HG03025 (cell line): ENCODE measurements around the gene FIBCD1.

Experiments used
- ATAC-seq: cut with Tn5 transposase; IDR thresholded peaks from one replicate; pipeline ENCODE4 v1.9.1; 2021; ENCODE audit warnings: mild to moderate bottlenecking, moderate library complexity; ENCODE audit not compliant: unreplicated experiment, low FRiP score

The FIBCD1 gene

GRCh38 chr9:130938652-130939404, at the start of gene FIBCD1:
FIBCD1 (minus strand) TSS chr9:130939247; CDS start chr9:130938607, 640 bp downstream.
- no peak for ATAC-seq

DNA sequence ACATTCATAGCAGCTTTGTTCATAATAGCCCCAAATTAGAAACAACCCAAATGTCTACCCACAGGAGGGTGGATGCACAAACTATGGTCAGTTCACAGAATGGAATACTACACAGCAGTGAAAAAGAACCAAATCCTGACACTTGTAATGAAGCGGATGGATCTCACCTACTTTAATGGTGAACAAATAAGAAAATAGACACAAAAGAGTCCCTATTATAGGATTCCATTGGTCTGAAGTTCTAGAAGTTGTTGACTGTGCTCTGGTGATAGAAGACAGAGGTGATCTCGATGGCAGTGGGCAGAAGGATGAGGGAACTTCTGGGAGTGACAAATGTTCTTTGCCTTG, 49.3 kb upstream of the FIBCD1 start:
- no peak for ATAC-seq

DNA sequence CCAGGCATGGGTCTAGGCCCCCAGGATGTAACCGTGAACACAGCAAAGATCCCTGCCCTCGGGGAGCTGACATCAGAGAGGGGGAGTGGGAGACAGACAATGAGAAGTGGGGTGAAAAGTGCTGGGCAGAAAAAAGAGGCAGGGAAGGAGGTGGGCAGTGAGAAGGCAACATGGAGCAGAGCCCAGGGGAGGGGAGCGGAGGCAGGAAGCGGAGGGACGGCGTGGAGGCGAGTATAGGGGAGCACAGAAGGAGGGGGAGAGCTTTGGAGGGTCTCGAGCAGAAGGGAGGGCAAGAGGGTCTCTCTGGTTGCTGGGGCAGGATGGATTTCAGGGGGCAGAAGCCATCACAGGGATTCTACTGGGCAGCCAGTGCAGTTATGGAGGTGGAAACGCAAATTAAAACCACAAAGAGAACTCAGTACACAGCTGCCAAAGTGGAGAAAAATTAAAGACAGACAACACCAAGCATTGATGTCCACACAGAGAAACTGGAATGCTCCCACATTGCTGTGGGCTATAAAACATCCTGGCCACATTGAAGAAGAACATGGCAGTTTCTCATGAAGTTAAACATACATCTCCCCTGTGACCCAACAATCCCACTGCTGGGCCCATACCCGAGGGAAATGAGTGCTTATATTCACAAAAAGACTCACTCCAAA, 48.8 kb upstream of the FIBCD1 start:
- no peak for ATAC-seq

DNA sequence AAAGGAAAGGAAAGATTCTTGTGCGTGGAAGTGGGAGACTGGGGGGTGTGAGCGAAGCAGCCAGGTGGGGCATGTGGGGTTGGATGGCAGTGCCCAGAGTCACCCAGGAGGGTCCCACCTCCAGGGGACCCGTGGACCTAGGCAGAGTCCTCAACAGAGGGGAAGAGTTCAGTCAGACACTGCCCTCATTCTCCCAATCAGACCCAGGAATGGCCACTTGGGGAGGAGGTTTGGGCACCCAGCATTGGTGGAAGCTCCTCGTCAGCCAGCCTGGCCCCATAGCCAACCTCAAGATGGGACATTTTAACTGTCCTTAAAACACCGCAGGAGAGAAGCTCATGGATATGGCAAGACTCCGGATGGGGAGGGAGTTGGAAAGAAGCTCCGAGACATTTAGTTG, 48.0 kb upstream of the FIBCD1 start:
- no peak for ATAC-seq

- no peak for ATAC-seq
Measured at GRCh38 chr9:130986356-130986965, 47.4 kb upstream of the FIBCD1 start.

GRCh38 chr9:130985606-130986162, 46.6 kb upstream of the FIBCD1 start:
- ATAC-seq, result no peak

- no peak for ATAC-seq
Measured at GRCh38 chr9:130985029-130985428, 46.0 kb upstream of the FIBCD1 start.

DNA sequence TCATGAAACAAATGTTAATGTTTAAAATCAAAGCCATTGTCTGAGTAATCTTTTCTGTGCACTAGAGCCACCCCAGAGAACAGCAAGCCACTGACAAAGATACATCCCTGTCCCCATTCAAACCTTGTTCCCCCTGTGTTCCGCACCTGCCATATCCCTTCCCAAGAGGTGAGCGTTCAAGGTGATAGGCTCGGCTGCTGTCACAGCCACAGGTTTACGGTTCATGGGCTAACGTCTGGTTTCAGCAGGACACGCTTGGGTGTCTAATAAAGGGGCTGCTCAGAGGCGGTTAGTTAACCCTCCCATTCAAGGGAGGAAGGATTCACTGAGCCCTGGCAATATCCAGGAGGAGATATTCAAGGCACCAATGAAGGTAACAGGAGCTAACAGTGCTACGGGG, 45.5 kb upstream of the FIBCD1 start:
- ATAC-seq, result no peak

GRCh38 chr9:130983970-130984369, 44.9 kb upstream of the FIBCD1 start:
- ATAC-seq, result no peak

GRCh38 chr9:130983359-130983670, 44.3 kb upstream of the FIBCD1 start:
- ATAC-seq, result no peak

DNA sequence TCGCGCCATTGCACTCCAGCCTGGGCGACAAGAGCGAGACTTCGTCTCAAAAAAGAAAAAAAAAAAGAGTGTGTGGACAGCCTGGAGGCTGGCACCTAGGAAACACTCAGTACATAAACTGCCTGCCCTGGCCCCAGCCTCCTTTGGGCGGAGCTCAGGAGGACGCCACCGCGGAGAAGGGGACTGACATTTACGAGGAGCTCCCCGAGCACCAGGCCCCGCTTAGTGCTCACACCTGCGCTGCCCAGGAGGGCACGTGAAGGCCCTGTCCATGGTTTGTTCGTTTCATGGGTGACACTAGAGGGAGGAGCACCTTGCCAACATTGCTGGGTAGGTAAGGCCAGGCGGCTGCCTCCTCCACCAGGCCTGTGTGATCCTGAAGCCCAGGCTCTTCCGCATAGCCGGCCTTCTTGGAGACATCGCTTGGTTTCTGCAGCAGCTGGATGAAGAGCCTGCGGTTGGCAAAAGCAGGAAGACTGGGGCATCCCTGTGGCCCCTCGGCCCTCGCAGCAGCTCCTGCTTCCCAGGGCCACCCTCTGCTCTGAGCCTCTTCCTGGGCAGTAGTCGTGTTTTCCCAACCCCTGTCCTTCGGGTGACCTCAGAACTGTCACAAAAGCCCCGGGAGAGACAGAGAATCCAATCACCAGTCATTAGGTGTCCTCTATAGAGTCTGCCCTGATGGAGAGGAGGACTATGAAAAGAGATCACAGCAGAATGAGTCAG, 43.8 kb upstream of the FIBCD1 start:
- no peak for ATAC-seq

GRCh38 chr9:130981756-130982137, 42.7 kb upstream of the FIBCD1 start:
- ATAC-seq, result no peak

DNA sequence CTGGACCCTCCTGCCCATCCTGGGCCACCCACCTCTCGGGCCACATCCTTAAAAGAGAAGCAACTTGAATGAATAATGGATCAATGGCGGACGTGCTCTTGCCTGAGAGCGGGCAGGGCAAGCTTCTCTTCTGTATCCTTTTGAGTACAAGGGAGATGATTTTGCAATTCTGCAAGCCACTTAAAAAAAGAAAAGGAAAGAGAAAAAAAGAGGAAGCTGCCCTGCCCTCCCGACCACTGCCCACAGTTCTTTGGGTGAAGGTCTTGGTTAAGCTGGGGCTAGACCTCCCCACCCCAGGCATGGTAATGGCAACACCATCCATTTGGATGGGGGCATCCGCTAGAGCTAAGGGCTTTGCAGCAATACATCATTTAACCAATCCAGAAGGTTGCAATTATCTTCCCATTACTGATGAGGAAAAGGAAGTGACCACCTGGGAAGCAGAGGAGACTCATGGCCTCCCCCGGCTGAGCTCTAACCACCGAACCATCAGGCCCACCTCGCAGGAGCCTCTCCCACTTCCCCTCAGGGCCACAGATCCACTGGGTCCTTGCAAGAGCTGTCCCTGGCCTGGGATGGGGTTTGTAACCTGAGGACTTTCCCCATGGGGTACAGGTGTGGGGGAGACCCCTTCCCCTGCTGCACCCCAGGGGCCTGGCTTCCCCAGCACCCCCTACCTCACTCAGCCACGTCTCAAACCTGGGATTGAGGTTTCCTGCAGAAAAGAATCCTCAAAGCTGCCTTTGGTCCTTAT, 42.1 kb upstream of the FIBCD1 start:
- ATAC-seq, result no peak

- no peak for ATAC-seq
Measured at GRCh38 chr9:130980526-130980925, 41.5 kb upstream of the FIBCD1 start.

DNA sequence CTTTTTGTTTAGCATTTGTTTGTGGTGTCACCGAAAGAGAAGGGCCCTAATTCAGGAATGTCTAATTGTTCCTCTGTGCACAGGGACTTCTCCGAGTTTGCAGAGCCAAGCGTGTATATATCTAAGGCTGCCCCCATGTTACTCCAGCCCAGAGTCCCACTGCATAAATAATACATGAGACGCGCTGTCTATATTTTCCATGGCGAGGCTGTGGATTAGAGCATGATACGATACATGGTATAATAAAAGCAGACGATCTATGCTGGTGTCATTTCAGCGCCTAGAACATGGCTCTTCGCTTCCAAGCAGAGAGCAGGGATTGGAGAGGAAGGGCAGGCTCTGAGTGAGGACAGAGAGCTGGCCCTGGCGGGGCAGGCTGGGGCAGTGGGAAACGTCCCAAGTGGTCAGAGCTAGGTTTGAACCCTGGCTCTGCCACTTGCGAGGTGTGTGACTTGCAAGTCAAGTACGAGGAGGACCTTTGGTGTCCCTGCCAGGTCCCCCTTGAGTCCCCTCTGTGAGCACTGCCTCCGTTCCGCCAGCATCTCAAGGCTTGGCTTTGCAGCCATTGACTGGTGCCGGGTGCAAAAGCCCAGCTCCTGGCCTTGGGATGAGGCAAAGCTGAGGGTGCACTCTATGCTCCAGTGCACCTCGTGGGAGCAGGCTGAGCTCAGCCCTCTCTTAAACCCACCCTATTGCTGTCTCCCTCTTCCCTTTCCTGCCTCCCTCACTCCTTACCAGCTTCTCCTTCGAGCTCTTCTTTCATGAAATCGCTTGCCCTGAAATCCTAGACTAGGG, 40.7 kb upstream of the FIBCD1 start:
- no peak for ATAC-seq

DNA sequence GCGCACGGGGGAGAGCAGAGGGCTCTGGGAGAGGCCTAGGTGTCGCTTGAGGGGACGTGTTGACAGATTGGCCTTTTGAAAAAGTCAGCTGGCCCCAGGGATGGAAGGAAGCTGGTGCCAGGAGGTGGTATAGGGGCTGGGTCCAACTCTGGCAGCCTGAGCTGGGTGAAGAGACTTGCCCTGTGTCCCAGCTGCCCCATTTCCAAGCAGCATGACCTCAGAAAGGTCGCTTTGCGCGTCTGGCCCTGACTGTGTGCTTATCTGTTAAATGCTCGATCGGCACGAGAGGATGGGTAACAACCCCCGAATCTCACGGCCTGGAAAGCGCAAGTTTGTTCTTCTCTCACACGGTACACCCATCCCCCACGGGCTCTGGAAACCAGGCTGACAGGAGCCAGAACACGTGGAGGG, 38.8 kb upstream of the FIBCD1 start:
- no peak for ATAC-seq

DNA sequence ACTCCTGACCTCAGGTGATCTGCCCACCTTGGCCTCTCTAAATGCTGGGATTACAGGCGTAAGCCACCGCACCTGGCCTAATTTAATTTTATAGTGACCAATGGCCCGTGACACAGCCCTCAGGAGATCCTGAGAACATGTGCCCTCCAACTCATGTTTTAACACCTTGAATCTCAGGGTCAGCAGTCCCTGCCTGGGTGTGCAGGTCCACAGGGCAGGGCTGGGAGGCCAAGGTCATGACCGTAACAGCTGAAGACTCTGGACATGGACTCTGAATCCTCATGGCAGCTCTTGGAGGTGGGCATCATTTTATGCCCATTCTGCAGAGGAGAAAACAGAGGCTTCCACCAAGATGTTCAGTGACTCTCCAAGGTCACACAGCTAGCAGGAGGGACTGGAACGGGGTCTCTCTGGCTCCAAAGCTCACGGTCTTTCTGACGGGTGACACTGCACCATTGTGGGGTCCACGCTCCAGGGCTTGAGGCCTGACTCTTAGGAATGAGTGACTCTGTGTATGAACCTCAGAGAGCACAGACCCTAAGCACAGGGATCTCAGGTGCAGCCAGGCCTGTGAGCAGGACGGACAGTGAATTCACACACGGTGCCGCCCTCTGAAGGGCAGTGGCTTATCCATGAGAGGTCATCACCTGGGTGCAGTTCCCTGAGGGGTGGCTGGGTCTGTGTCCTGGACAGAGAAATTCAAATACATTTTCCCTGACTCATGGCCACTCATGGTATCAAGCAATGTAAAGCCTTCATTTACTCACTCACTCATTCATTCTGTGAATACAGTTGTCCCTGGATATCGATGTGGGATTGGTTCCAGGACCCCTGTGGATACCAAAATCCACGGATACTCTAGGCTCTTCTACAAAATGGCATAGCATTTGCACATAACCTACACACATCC, 37.1 kb upstream of the FIBCD1 start:
- ATAC-seq, result no peak

GRCh38 chr9:130975156-130975555, 36.1 kb upstream of the FIBCD1 start:
- ATAC-seq, result no peak

DNA sequence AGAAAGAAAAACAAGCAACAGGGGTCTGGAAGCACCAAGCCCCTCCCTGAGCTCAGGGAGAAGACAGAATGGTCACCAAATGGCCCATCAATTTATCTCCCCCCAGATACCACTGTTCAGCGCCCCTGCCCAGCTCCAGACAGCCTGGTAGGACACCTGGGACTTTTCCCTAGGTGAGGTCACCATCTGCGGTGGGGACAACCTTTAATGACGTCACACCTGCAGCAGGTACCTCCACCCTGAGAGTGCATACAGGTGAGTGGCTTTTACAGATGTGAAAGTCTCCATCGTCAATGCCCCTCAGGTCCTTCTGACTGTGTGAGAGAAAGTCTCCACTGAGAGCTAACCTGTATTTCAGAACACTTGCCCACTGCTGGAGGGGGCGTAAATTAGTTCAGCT, 35.6 kb upstream of the FIBCD1 start:
- no peak for ATAC-seq
